HG02840 (cell line): ENCODE data around the gene ANKRD23.

Experiments
- ATAC-seq: cut with Tn5 transposase; IDR thresholded peaks from one replicate; pipeline ENCODE4 v1.9.1; 2021; ENCODE audit warnings: mild to moderate bottlenecking, moderate library complexity, moderate number of reproducible peaks; ENCODE audit not compliant: unreplicated experiment, low FRiP score

Gene ANKRD23

GRCh38 chr2:96877631-96878092 lies 33.8 kb upstream of the ANKRD23 start:
- no peak for ATAC-seq

GRCh38 chr2:96877042-96877451 lies 33.2 kb upstream of the ANKRD23 start:
- no peak for ATAC-seq

GRCh38 chr2:96876269-96877041 lies 32.6 kb upstream of the ANKRD23 start:
- ATAC-seq: no peak

- ATAC-seq: no peak
Measured at GRCh38 chr2:96875498-96876268, 31.9 kb upstream of the ANKRD23 start.

GRCh38 chr2:96874198-96874831 lies 30.5 kb upstream of the ANKRD23 start:
- ATAC-seq: no peak

- no peak for ATAC-seq
Measured at GRCh38 chr2:96873651-96874096, 29.9 kb upstream of the ANKRD23 start.

- ATAC-seq: no peak
Measured at GRCh38 chr2:96872591-96873349, 28.9 kb upstream of the ANKRD23 start.

GRCh38 chr2:96870626-96871255 lies 26.9 kb upstream of the ANKRD23 start:
- no peak for ATAC-seq

- no peak for ATAC-seq
Measured at GRCh38 chr2:96869822-96870625, 26.2 kb upstream of the ANKRD23 start, which contains the start of gene SEMA4C. Gene SEMA4C, minus strand, starts transcription at chr2:96870080. Its CDS starts 2,194 bp downstream, at chr2:96867886.

- no peak for ATAC-seq
Measured at GRCh38 chr2:96869281-96869821, 25.5 kb upstream of the ANKRD23 start.

- ATAC-seq: no peak
Measured at GRCh38 chr2:96868555-96869280, 24.9 kb upstream of the ANKRD23 start.

GRCh38 chr2:96867756-96868554 lies 24.1 kb upstream of the ANKRD23 start:
- no peak for ATAC-seq

GRCh38 chr2:96866986-96867755 lies 23.4 kb upstream of the ANKRD23 start:
- no peak for ATAC-seq

- no peak for ATAC-seq
Measured at GRCh38 chr2:96866586-96866985, 22.8 kb upstream of the ANKRD23 start.

GRCh38 chr2:96866149-96866548 lies 22.3 kb upstream of the ANKRD23 start:
- no peak for ATAC-seq

GRCh38 chr2:96865654-96866053 lies 21.8 kb upstream of the ANKRD23 start:
- ATAC-seq: no peak
